K562 (cell line): ENCODE data around the gene SREBF1. TPM values are rescaled to one million over a fixed set of nuclear protein-coding genes. Genes with fewer than 3 reads are reported as not detected.
A peak's percentile ranks its signal among the peaks of the same experiment; 100 is the strongest.

ENCODE experiments used
- ATAC-seq: fragments of 200-7000 bp; cut with Tn5 transposase; 3 replicates; pipeline ENCODE4 v1.9.1; 2020; ENCODE audit warnings: moderate library complexity
- BruUV-seq: library from RNA; stranded (reverse); fragments of 400-500 nt; replicated peaks from 2 replicates; lab custom pipeline; 2021; lab: Mats Ljungman, UMichigan
- CTCF ChIA-PET: fragments of 300-600 bp; formaldehyde crosslinking; extraction: SDS; loops from one replicate; lab custom pipeline; 2021; ENCODE audit warnings: low intra/inter-chr PET ratio; lab: Yijun Ruan, JAX
- POLR2A ChIA-PET: fragments of 300-600, 350-650 bp; sonication (Branson Sonifier 250); formaldehyde crosslinking; extraction: SDS; loops from one replicate; lab custom pipeline; 2021; ENCODE audit warnings: antibody characterized with exemption, inconsistent platforms; lab: Yijun Ruan, JAX
- DNase-seq, 4 experiments: peaks; one replicate each; pipeline versions ENCODE4 v3.0.0 to v3.0.0-alpha.2; 2011 to 2018; ENCODE audit warnings: low spot score in 3 of 4, mixed read lengths in 3 of 4; ENCODE audit errors: extremely low read depth in 1 of 4
- FAIRE-seq: peaks from 2 replicates; lab custom pipeline; 2011; peaks lifted over from hg19 to GRCh38; lab: Jason Lieb, UNC
- H2AFZ ChIP-seq: 2 replicates; pipeline ENCODE4 v1.6.0; 2011; ENCODE audit warnings: low read depth, low read length, control low read depth, inconsistent platforms
- H3K27ac ChIP-seq: fragments of 200-600 bp; 3 replicates; pipeline ENCODE4 v1.8.0; 2011; ENCODE audit warnings: low read depth, mild to moderate bottlenecking, control low read depth, inconsistent platforms, low read length, moderate library complexity, mixed read lengths; ENCODE audit errors: extremely low read depth
- H3K27me3 ChIP-seq, 2 experiments: fragments of 300-600 bp in 1 of 2; 2 replicates in 1 of 2; 3 replicates in 1 of 2; pipeline versions ENCODE4 v1.6.0 to v1.8.0; 2011; ENCODE audit warnings: inconsistent platforms in 2 of 2, low read length in 2 of 2, mild to moderate bottlenecking in 1 of 2, mixed read lengths in 1 of 2, moderate library complexity in 1 of 2; ENCODE audit not compliant: control insufficient read depth in 2 of 2, insufficient read depth in 2 of 2
- H3K36me3 ChIP-seq: fragments of 300-600 bp; 3 replicates; pipeline ENCODE4 v1.8.0; 2011; ENCODE audit warnings: mild to moderate bottlenecking, low read length, inconsistent platforms; ENCODE audit not compliant: control insufficient read depth, insufficient read depth
- H3K4me1 ChIP-seq, 2 experiments: fragments of 200-600 bp in 1 of 2; replicated peaks in 1 of 2; 2 replicates in 1 of 2; 3 replicates in 1 of 2; pipeline versions ENCODE4 v1.5.1 to v1.8.0; 2011; ENCODE audit warnings: inconsistent platforms in 2 of 2, low read length in 2 of 2, mild to moderate bottlenecking in 1 of 2, mixed read lengths in 1 of 2, moderate library complexity in 1 of 2; ENCODE audit not compliant: control insufficient read depth in 2 of 2, insufficient read depth in 2 of 2
- H3K4me2 ChIP-seq: 2 replicates; pipeline ENCODE4 v1.6.1; 2011; ENCODE audit warnings: low read length, control low read depth, inconsistent platforms, mixed read lengths; ENCODE audit not compliant: insufficient read depth
- H3K4me3 ChIP-seq: fragments of 200-600 bp; sonication (generic), shearing (Covaris generic); 2 replicates; pipeline ENCODE4 v1.5.1; 2016; ENCODE audit warnings: control low read depth, inconsistent platforms
- H3K79me2 ChIP-seq: fragments of 200-600 bp; 3 replicates; pipeline ENCODE4 v1.8.0; 2011; ENCODE audit warnings: low read length, inconsistent platforms; ENCODE audit not compliant: control insufficient read depth, insufficient read depth
- H3K9ac ChIP-seq, 2 experiments: 2 replicates each; pipeline versions ENCODE4 v1.6.0 to v1.6.1; 2011; ENCODE audit warnings: low read depth in 2 of 2, low read length in 2 of 2, control low read depth in 1 of 2, inconsistent platforms in 1 of 2, mild to moderate bottlenecking in 1 of 2, mixed read lengths in 1 of 2; ENCODE audit not compliant: insufficient read depth in 1 of 2
- H3K9me1 ChIP-seq: one replicate; pipeline ENCODE4 v1.6.0; 2011; ENCODE audit warnings: inconsistent platforms, mild to moderate bottlenecking, low read length, moderate library complexity; ENCODE audit not compliant: control insufficient read depth, insufficient read depth
- H3K9me3 ChIP-seq: replicated peaks from 2 replicates; pipeline ENCODE4 v1.5.1; 2011; ENCODE audit warnings: low read depth, low read length, inconsistent platforms; ENCODE audit not compliant: control insufficient read depth, insufficient read depth
- H4K20me1 ChIP-seq: replicated peaks from 2 replicates; pipeline ENCODE4 v1.6.1; 2011; ENCODE audit warnings: low read length, inconsistent platforms, mixed read lengths; ENCODE audit not compliant: control insufficient read depth, insufficient read depth
- EGR1 ChIP-seq: fragments of 450-650 bp; conservative IDR thresholded peaks from 2 replicates; pipeline ENCODE4 v1.6.1; 2017; ENCODE audit warnings: mild to moderate bottlenecking
- ELF2 ChIP-seq: fragments of 250-450 bp; sonication (Bioruptor Pico); IDR thresholded peaks from 2 replicates; pipeline ENCODE4 v1.5.0; 2021; ENCODE audit warnings: mild to moderate bottlenecking
- ETV1 ChIP-seq: fragments of 450-650 bp; conservative IDR thresholded peaks from 2 replicates; pipeline ENCODE4 v1.6.1; 2016; ENCODE audit warnings: missing genetic modification characterization, control low read depth, low read depth, missing compliant biosample characterization
- LCOR ChIP-seq: sonication (generic); formaldehyde crosslinking; IDR thresholded peaks from 2 replicates; pipeline ENCODE4 v1.8.0; 2022; ENCODE audit warnings: mild to moderate bottlenecking, missing genetic modification reagents
- MBD2 ChIP-seq: sonication (generic); IDR thresholded peaks from 2 replicates; pipeline ENCODE4 v1.6.1; 2016; ENCODE audit warnings: low read depth, borderline replicate concordance
- POLR2G ChIP-seq: fragments of 200-400 bp; formaldehyde crosslinking; IDR thresholded peaks from 2 replicates; pipeline ENCODE4 v1.6.1; 2017; ENCODE audit warnings: low read depth, mild to moderate bottlenecking, antibody characterized with exemption, low read length, moderate library complexity
- RBFOX2 ChIP-seq: fragments of 200-400 bp; formaldehyde crosslinking; IDR thresholded peaks from 2 replicates; pipeline ENCODE4 v1.6.1; 2017; ENCODE audit warnings: low read depth, mild to moderate bottlenecking, low read length, moderate library complexity
- RBM22 ChIP-seq: fragments of 200-400 bp; formaldehyde crosslinking; IDR thresholded peaks from 2 replicates; pipeline ENCODE4 v1.6.1; 2018; ENCODE audit warnings: low read length, low read depth; ENCODE audit not compliant: poor library complexity, severe bottlenecking
- RBM25 ChIP-seq: fragments of 200-400 bp; formaldehyde crosslinking; IDR thresholded peaks from 2 replicates; pipeline ENCODE4 v1.6.1; 2018; ENCODE audit warnings: low read length, low read depth, moderate library complexity; ENCODE audit not compliant: severe bottlenecking
- XRCC3 ChIP-seq: fragments of 450-650 bp; IDR thresholded peaks from 2 replicates; pipeline ENCODE4 v1.6.1; 2017; ENCODE audit warnings: mild to moderate bottlenecking, moderate library complexity
- ZBTB9 ChIP-seq: fragments of 450-650 bp; formaldehyde crosslinking; IDR thresholded peaks from 2 replicates; pipeline ENCODE4 v1.4.0; 2020; ENCODE audit warnings: mild to moderate bottlenecking, moderate library complexity
- ZSCAN32 ChIP-seq: fragments of 450-650 bp; formaldehyde crosslinking; IDR thresholded peaks from 2 replicates; pipeline ENCODE4 v1.4.0; 2020; ENCODE audit warnings: mild to moderate bottlenecking, moderate library complexity
- WGBS: fragments of 100-300 bp; shearing (Covaris generic); methylation state at CpG from one replicate; pipeline ENCODE4 v1.1.6; 2016; ENCODE audit warnings: low coverage, mixed read lengths; ENCODE audit not compliant: insufficient coverage; ENCODE audit errors: missing lambda C conversion rate; 5-methylcytosine and 5-hydroxymethylcytosine counted together
- in situ Hi-C: fragments of 300-500 bp; cut with MboI; formaldehyde crosslinking; loops from 4 replicates; pipeline ENCODE4 v1.15.0; 2018; ENCODE audit warnings: inconsistent platforms, mixed read lengths
- intact Hi-C: fragments of 100-400 bp; cut with micrococcal nuclease; formaldehyde crosslinking; loops from 2 replicates; pipeline ENCODE4 v1.14.2; 2022
- polyA plus RNA-seq, 8 experiments: library from polyadenylated mRNA; depleted of rRNA in 4 of 8; stranded (reverse) in 5 of 8; unstranded in 3 of 8; fragments of >200 nt; fragmentation: Nextera tagmentation in 2 of 8; fragmentation: Illumina TruSeq in 1 of 8; extraction: Ambion mirVana in 2 of 8; extraction: Trizol in 1 of 8; gene quantifications; 2 replicates each; pipeline versions ENCODE4 v1.2.1 to v1.2.3, GENCODE V29; 2011 to 2014; ENCODE audit warnings: inconsistent platforms in 1 of 8, missing spikeins in 1 of 8
- total RNA-seq, 7 experiments: library from RNA; depleted of rRNA in 6 of 7; stranded (reverse); fragments of >200 nt in 6 of 7; fragmentation: Illumina TruSeq in 2 of 7; extraction: Trizol in 2 of 7; gene quantifications; 2 replicates each; pipeline versions ENCODE4 v1.2.1 to v1.2.3, GENCODE V29; 2011 to 2021; ENCODE audit warnings: low replicate concordance in 1 of 7
- TF ChIP-seq, protein P1 (sequence below): fragments of 450-650 bp; formaldehyde crosslinking; IDR thresholded peaks from 2 replicates; pipeline ENCODE4 v1.4.0; 2022; ENCODE audit warnings: missing genetic modification characterization
- TF ChIP-seq, protein P2 (sequence below): IDR thresholded peaks from 2 replicates; pipeline ENCODE4 v1.6.1; 2011; ENCODE audit not compliant: insufficient read length; ENCODE audit errors: extremely low read depth

Gene SREBF1
- total and polyA plus RNA-seq, 9 of the 15 experiments (the other 6 are each of a cell fraction or from before 2014, with no cell fraction given): 1.6 to 169 (median 69.4) TPM

- CTCF ChIA-PET: no interaction called here
Observed at GRCh38 chr17:17826942-17827785, 9.6 kb downstream of the SREBF1 start.

More at GRCh38 chr17:17826942-17827785, 9.6 kb downstream of the SREBF1 start:
- POLR2A ChIA-PET: interaction anchor here (0.6 to 6.0 kb wide), 7 partner anchors 9 to 47 kb away, joined by 3 to 102 read pairs (median 5); partner anchors contain the start of gene SREBF1
- no peak for ATAC-seq
- peak; percentile 23 for FAIRE-seq
- TF ChIP-seq RBM22 (no peak), EGR1 (peak; percentile 68), ELF2 (CRISPR knock-in tag) (no peak), RBFOX2 (peak; percentile 22; the same call in 1 of the 2 replicates), RBM25 (peak; percentile 30), POLR2G (peak; percentile 34; the same call in 1 of the 2 replicates), ETV1 (tag) (no peak), ZBTB9 (CRISPR knock-in tag) (no peak), XRCC3 (no peak), ZSCAN32 (CRISPR knock-in tag) (no peak), LCOR (CRISPR knock-in tag) (no peak), MBD2 (no peak)
- TF ChIP-seq, protein P1, sequence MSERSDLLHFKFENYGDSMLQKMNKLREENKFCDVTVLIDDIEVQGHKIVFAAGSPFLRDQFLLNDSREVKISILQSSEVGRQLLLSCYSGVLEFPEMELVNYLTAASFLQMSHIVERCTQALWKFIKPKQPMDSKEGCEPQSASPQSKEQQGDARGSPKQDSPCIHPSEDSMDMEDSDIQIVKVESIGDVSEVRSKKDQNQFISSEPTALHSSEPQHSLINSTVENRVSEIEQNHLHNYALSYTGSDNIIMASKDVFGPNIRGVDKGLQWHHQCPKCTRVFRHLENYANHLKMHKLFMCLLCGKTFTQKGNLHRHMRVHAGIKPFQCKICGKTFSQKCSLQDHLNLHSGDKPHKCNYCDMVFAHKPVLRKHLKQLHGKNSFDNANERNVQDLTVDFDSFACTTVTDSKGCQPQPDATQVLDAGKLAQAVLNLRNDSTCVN (CRISPR knock-in tag): no peak
- TF ChIP-seq, protein P2, sequence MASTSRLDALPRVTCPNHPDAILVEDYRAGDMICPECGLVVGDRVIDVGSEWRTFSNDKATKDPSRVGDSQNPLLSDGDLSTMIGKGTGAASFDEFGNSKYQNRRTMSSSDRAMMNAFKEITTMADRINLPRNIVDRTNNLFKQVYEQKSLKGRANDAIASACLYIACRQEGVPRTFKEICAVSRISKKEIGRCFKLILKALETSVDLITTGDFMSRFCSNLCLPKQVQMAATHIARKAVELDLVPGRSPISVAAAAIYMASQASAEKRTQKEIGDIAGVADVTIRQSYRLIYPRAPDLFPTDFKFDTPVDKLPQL: no peak
- 82% methylated on average over 8 of the region's 16 CpGs for WGBS
- in situ Hi-C loops (no loop called here), intact Hi-C loops (loop anchor here (10.0 kb wide), 1 partner anchor 142 kb away; the partner anchor contains the start of gene RAI1)
- no peak overlapping the region for H2AFZ ChIP-seq
- no peaks in the 10 kb centered on the region for H3K27me3 ChIP-seq
- H3K9me1 ChIP-seq: no peaks in the 10 kb centered on the region
- peaks cover 56 to 66% of the 10 kb centered on the region in 2 experiments for H3K4me1 ChIP-seq
- H3K9me3 ChIP-seq: no peaks in the 10 kb centered on the region
- DNase-seq: no peak
- H3K4me2 ChIP-seq: peak overlapping the region; percentile 37
- peaks cover 31% of the 10 kb centered on the region; the same call in 1 of the 2 replicates for H4K20me1 ChIP-seq
- peak overlapping the region in 1 of 2 experiments; percentile 81; a peak in 2 of 4 replicates for H3K9ac ChIP-seq
- peaks cover 94% of the 10 kb centered on the region for H3K79me2 ChIP-seq
- H3K27ac ChIP-seq: peak overlapping the region; percentile 99; the same call in 2 of the 3 replicates
- peaks cover 67% of the 10 kb centered on the region; the same call in 2 of the 3 replicates for H3K36me3 ChIP-seq
- no peak overlapping the region for H3K4me3 ChIP-seq
- no TSS peak for BruUV-seq
